Measurements from ENCODE around the gene VWA7. TPM values are rescaled to one million over a fixed set of nuclear protein-coding genes. Genes with fewer than 3 reads are reported as not detected.

Gene VWA7
- total RNA-seq, 1 donor from 2014 or later, result 0.54 TPM

DNA sequence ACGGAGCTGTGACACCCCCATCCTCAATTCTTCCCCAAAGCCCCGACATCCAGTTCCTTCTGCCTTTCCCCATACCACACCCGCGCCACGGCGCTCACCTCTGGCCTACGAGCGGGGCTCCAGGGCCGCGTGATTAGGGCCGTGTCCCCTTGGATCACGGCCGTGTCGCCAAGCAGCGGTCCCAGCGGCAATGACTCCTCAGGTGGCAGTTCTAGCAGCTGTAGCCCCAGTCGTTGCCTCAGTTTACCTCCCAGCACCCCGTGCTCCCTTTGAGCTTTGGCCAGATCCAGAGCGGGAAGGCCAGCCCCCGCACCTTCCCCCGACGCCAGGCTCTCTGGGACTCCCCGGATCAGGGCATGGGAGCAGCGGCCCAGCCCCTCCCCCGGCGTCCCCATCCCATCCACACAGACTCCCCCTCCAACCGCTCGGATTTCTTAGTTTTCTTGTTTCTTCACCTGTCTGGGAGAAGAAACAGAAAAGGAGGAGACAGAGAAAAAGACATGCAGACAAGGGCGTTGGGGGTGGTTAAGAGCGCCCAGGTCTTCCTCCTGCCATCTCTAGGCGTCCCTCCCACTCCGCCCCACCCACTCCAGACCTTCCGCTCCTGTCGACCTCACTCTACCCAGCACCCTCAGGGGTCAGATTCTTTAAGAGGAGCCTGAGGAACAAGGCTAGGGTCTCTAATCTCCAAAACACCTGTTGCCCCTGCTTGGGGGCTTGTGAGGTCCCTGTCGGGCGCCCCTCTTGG is 48.2 kb downstream of the VWA7 start, which contains the start of gene DDAH2:
Gene DDAH2 (minus strand): TSS at position 533 of the 748 bp plus-strand sequence. CDS start 138 bp downstream, at position 395.
- Mint-ChIP-seq H3K27ac (ENCODE audit: unreplicated experiment) (peak within 1 kb of the TSS; percentile 87), H3K27me3 (ENCODE audit: low read depth, unreplicated experiment) (no peaks in the 10 kb centered on the region), H3K4me1 (ENCODE audit: low read depth, unreplicated experiment) (peaks cover 23% of the 10 kb centered on the region), H3K36me3 (ENCODE audit: low read depth, unreplicated experiment) (peaks cover 34% of the 10 kb centered on the region), H3K9me3 (ENCODE audit: unreplicated experiment) (no peaks in the 10 kb centered on the region), H3K4me3 (ENCODE audit: unreplicated experiment) (peak within 1 kb of the TSS; percentile 90)
- FAIRE-seq (no peak), DNase-seq (ENCODE audit: low read depth) (no peak)
- H3K4me3 ChIP-seq (ENCODE audit: insufficient read depth, low read depth, low read length), result peak within 1 kb of the TSS; percentile 86
- no peaks in the 10 kb centered on the region for H3K9me3 ChIP-seq (ENCODE audit: insufficient read depth, low read depth, low read length)
- peaks cover 24% of the 10 kb centered on the region for H3K4me1 ChIP-seq (ENCODE audit: insufficient read depth, low read length)
- TF ChIP-seq EZH2 (IDR thresholded peaks at IDR 0.05; ENCODE audit: insufficient read depth, low read length), result no peak
- TF ChIP-seq, protein P1, sequence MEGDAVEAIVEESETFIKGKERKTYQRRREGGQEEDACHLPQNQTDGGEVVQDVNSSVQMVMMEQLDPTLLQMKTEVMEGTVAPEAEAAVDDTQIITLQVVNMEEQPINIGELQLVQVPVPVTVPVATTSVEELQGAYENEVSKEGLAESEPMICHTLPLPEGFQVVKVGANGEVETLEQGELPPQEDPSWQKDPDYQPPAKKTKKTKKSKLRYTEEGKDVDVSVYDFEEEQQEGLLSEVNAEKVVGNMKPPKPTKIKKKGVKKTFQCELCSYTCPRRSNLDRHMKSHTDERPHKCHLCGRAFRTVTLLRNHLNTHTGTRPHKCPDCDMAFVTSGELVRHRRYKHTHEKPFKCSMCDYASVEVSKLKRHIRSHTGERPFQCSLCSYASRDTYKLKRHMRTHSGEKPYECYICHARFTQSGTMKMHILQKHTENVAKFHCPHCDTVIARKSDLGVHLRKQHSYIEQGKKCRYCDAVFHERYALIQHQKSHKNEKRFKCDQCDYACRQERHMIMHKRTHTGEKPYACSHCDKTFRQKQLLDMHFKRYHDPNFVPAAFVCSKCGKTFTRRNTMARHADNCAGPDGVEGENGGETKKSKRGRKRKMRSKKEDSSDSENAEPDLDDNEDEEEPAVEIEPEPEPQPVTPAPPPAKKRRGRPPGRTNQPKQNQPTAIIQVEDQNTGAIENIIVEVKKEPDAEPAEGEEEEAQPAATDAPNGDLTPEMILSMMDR (IDR thresholded peaks at IDR 0.05; ENCODE audit: insufficient read depth, low read depth, low read length), result peak; percentile 44
- peak within 1 kb of the TSS; percentile 88 for H3K9ac ChIP-seq (ENCODE audit: low read length)
- H3K36me3 ChIP-seq (ENCODE audit: insufficient read depth, low read length), result peaks cover 36% of the 10 kb centered on the region
- H4K20me1 ChIP-seq (ENCODE audit: insufficient read depth, low read length), result peaks cover 52% of the 10 kb centered on the region
- H3K4me2 ChIP-seq (ENCODE audit: low read length), result peak within 1 kb of the TSS; percentile 96
- no peaks in the 10 kb centered on the region for H3K27me3 ChIP-seq (ENCODE audit: insufficient read depth, low read length)
- H3K79me2 ChIP-seq (ENCODE audit: insufficient read depth, low read length), result peaks cover 27% of the 10 kb centered on the region
- peak within 1 kb of the TSS; percentile 77 for H2AFZ ChIP-seq (ENCODE audit: low read depth, low read length)
- peak within 1 kb of the TSS; percentile 77 for H3K27ac ChIP-seq (ENCODE audit: low read depth, low read length)

- H3K27me3 ChIP-seq (ENCODE audit: insufficient read depth, low read length), result no peaks in the 10 kb centered on the region
- peaks cover 15% of the 10 kb centered on the region for H3K4me1 ChIP-seq (ENCODE audit: insufficient read depth, low read length)
- peak overlapping the region; percentile 88 for H3K9ac ChIP-seq (ENCODE audit: low read length)
- no peak overlapping the region for H3K27ac Mint-ChIP-seq (ENCODE audit: unreplicated experiment)
- no peaks in the 10 kb centered on the region for H3K9me3 Mint-ChIP-seq (ENCODE audit: unreplicated experiment)
- FAIRE-seq (no peak), DNase-seq (ENCODE audit: low read depth) (no peak)
- H3K4me2 ChIP-seq (ENCODE audit: low read length), result peak overlapping the region; percentile 96
- peaks cover 25% of the 10 kb centered on the region for H3K36me3 Mint-ChIP-seq (ENCODE audit: low read depth, unreplicated experiment)
- no peaks in the 10 kb centered on the region for H3K9me3 ChIP-seq (ENCODE audit: insufficient read depth, low read depth, low read length)
- TF ChIP-seq EZH2 (IDR thresholded peaks at IDR 0.05; ENCODE audit: insufficient read depth, low read length), result no peak
- TF ChIP-seq, protein P1 (IDR thresholded peaks at IDR 0.05; ENCODE audit: insufficient read depth, low read depth, low read length), result no peak
- peak overlapping the region; percentile 90 for H3K4me3 Mint-ChIP-seq (ENCODE audit: unreplicated experiment)
- H3K27ac ChIP-seq (ENCODE audit: low read depth, low read length), result no peak overlapping the region
- peaks cover 42% of the 10 kb centered on the region for H4K20me1 ChIP-seq (ENCODE audit: insufficient read depth, low read length)
- peaks cover 26% of the 10 kb centered on the region for H3K36me3 ChIP-seq (ENCODE audit: insufficient read depth, low read length)
- no peak overlapping the region for H2AFZ ChIP-seq (ENCODE audit: low read depth, low read length)
- peaks cover 18% of the 10 kb centered on the region for H3K79me2 ChIP-seq (ENCODE audit: insufficient read depth, low read length)
- peaks cover 14% of the 10 kb centered on the region for H3K4me1 Mint-ChIP-seq (ENCODE audit: low read depth, unreplicated experiment)
- no peaks in the 10 kb centered on the region for H3K27me3 Mint-ChIP-seq (ENCODE audit: low read depth, unreplicated experiment)
- H3K4me3 ChIP-seq (ENCODE audit: insufficient read depth, low read depth, low read length), result peak overlapping the region; percentile 86
Measured at GRCh38 chr6:31727717-31728671, 49.1 kb downstream of the VWA7 start.
